Midbrain (tissue), 1 donor: ENCODE data around the gene SLC16A8.
"Not testable (repeated sequence)": the region's sequence is repeated elsewhere in the genome, so short reads cannot be mapped to it uniquely, and the experiment has no call there.

ENCODE experiments used
- DNase-seq: peaks from one replicate; lab custom pipeline; 2025; lab: John Stamatoyannopoulos, UW

Gene SLC16A8, protein sequence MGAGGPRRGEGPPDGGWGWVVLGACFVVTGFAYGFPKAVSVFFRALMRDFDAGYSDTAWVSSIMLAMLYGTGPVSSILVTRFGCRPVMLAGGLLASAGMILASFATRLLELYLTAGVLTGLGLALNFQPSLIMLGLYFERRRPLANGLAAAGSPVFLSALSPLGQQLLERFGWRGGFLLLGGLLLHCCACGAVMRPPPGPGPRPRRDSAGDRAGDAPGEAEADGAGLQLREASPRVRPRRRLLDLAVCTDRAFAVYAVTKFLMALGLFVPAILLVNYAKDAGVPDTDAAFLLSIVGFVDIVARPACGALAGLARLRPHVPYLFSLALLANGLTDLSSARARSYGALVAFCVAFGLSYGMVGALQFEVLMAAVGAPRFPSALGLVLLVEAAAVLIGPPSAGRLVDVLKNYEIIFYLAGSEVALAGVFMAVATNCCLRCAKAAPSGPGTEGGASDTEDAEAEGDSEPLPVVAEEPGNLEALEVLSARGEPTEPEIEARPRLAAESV

GRCh38 chr22:38083931-38084631, at the start of gene SLC16A8:
TSS of gene SLC16A8 (minus strand) at chr22:38084184. CDS start at chr22:38082873, 1,311 bp downstream.
- DNase-seq, result no peak

- no peak for DNase-seq
These were observed 49.3 kb upstream of the SLC16A8 start for GRCh38 chr22:38133331-38133730.

DNA sequence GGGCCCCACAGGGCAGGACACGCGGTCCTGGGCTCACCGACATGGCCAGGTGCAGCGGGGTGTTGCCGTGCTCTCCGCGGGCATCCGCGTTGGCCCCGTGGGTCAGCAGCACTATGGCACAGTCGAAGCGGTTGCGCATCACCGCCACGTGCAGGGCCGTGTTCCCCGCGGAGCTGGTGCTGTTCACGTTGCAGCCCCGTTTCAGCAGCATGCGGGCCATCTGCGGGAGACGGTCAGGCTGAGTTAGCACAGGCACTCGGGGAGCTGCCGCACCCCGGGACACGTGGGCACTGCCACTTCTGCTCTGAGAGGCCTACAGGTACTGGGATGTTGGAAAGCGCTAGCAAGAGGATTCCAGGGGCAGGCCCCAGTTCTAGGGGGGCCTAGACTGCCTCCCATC, 48.8 kb upstream of the SLC16A8 start:
- no peak for DNase-seq

GRCh38 chr22:38132136-38132535, 48.2 kb upstream of the SLC16A8 start:
- DNase-seq, result no peak

DNA sequence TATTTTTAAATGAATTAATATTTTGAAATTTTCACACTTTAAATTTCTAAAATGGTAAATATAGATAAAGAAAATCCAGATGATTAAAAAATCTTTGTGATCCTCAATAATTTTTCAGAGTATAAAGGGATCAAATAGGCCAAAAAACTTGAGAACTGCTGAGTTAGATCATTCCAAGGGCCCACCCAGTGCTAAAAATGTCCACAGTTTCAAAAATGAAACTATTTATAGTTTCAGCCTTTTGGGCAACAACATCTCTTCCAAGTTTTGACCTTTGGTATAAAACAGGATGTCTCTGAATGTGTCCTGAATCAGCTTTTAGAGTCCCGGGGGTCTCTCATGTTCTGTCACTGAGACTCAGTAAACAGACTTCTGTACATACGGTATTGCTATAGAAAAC, 47.4 kb upstream of the SLC16A8 start:
- DNase-seq, result no peak

- DNase-seq, result no peak
These were observed 45.9 kb upstream of the SLC16A8 start for GRCh38 chr22:38129856-38130255.

- DNase-seq, result no peak
These were observed 45.0 kb upstream of the SLC16A8 start for GRCh38 chr22:38129021-38129420.

GRCh38 chr22:38127869-38128268, 43.9 kb upstream of the SLC16A8 start:
- no peak for DNase-seq

DNA sequence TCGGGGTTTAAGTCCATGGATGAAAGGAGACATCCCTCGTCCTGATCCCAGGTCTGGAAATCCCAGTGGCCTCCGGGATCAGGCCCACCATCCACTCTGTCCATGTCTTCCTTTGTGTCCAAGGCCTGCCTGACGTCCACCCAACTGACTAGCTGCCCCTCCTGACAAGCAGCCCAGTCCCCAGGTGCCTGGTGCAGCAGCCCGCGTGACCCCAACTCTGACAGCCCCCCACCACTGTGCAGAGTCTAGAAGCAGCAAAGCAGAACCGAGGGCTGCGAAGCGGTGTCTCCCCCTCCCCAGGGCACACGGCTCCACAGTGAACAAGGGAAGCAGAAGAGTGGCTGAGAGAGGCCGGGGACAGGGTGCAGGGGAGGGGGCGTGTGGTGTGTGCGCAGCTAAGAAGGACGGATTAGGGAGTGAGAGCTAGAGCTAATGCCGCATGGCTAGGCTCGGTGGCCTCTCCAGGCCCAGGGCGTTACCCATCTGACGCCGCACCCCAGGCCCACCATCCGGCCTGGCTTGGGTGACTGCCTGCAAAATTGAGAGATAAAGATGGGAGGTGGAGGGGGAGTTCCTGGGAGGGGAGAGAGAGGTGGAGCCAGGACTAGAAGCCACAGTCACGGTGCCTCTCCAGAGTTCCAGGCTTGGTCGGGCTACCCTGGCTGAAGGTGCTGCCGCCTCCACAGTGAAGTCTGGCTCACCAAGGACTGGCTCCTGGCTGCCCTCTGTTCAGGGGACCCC, 43.1 kb upstream of the SLC16A8 start:
- DNase-seq, result no peak

- no peak for DNase-seq
These were observed 41.8 kb upstream of the SLC16A8 start for GRCh38 chr22:38125751-38126201.

DNA sequence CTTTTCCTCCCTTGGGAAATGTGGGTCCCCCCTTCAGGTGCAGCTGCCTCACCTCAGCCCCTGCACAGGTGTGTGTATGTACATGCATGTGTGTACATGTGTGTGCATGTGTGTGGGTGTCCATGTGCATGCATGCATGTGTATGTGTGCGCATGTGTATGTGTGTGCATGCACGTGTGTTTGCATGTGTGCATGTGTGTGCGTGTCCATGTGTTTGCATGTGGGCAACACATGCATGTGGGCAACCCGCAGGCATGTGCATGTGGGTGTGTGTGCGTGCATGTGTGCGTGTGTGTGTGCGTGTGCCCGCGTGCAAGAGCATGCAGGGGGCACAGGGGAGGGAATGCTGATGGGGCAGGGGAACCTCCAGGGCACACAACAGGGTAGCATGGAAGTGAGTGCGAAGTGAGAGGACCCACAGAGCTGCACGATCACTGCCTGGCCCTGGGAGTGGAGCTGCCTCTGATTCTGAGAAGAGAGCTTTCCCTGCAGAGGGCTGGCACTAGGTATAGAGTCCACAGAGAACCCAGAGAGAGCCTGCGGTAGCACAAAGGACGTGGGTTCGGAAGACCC, 41.1 kb upstream of the SLC16A8 start:
- no peak for DNase-seq

DNA sequence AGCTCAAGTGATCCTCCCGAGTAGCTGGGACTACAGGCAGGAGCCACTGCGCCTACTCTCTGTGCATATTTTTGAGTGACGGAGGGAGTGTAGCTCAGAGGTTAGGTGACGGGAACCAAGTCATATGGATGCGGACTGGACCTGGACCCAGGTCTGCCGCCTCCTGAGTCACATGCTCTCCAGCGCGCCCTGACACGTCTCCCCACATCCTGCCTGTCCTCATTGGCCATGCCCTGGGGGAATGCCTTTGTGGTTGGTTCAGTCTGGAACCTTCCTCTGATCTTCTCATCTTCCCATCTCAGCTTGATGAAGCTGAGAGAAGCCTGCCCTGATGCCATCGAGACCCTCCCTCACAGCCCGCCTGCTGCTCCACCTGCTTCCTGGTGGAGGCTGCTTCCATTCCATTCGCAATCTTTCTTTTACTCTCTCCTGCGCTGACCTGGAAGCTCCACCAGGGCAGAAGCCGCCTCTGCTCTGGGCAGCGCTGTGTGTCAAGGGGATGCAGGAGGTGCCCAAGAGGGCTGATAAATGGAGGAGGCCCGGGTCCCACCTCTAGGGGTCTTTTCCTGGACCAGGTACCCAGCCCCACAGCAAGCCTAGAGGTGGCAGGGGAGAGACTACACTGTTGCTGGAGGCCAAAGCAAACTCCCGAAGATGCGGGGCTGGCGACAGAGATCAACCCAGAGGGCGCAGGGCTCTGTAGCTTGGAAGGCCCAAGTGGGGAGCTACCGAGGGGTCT, 40.4 kb upstream of the SLC16A8 start:
- no peak for DNase-seq

GRCh38 chr22:38122616-38123015, 38.6 kb upstream of the SLC16A8 start:
- no peak for DNase-seq

- no peak for DNase-seq
These were observed 36.6 kb upstream of the SLC16A8 start for GRCh38 chr22:38120359-38121110.

DNA sequence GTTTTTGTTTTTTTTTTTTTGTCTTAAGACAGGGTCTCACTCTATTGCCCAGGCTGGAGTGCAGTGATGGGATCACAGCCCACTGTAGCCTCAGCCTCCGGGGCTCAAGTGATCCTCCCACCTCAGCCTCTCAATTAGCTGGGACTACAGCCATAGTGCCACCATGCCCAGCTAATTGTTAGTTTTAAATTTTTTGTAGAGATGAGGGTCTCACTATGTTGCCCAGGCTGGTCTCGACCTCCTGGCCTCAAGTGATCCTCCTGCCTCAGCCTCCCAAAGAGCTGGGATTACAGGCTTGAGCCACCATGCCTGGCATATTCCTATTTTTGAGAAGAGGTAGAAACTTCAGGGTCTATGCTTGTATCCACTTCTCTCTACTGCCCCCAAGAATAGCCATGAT, 34.8 kb upstream of the SLC16A8 start:
- DNase-seq, result not testable (repeated sequence)

- no peak for DNase-seq
These were observed 34.2 kb upstream of the SLC16A8 start for GRCh38 chr22:38118182-38118581.

DNA sequence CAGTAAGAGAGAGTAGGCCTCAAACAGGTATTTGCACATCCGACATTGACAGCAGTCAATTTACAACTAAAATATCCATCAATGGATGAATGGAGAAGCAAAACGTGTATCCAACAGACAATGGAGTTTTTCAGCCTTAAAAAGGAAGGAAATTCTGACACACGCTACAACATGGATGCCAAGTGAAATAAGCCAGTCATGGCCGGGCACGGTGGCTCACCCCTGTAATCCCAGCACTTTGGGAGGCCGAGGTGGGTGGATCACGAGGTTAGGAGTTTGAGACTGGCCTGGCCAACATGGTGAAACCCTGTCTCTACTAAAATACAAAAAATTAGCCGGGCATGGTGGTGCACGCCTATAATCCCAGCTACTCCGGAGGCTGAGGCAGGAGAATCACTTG, 33.6 kb upstream of the SLC16A8 start:
- DNase-seq, result not testable (repeated sequence)

DNA sequence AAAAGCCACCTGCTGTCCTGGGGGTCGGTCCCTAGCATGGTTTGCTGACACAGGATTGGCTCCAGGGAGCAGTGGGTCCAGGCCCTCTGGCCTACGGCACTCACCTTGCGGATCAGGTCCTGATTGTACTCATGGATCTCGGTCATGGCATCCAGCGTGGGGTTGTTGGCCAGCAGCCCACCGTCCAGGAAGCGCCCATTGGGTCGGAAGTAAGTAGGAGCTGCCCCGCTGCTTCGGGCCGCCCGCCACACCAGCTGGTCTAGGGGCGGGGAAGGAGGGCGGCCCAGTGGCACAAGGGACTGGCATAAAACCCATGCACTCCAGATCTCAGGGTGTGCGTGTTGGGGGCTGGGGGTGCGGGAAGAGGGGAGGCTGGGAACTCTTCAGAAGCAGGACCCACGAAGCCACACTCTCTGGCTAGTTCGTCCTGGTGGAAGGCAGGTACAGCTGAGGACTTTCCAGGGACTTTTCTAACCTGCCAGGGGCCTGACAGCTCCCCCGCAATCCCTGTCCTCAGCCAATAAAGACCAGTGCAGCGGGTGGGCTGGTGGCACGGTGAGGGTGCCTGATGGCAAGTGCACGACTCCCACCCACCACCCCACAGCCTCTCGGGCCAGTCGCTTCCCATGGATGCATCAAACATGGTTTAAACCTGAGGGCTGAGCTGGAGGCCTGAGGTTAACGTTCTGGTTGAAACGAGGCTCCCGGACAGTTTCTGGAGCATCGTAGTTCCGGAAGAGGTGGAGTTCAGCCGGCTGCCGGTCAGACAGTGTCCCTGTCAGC, 31.6 kb upstream of the SLC16A8 start:
- DNase-seq, result no peak

DNA sequence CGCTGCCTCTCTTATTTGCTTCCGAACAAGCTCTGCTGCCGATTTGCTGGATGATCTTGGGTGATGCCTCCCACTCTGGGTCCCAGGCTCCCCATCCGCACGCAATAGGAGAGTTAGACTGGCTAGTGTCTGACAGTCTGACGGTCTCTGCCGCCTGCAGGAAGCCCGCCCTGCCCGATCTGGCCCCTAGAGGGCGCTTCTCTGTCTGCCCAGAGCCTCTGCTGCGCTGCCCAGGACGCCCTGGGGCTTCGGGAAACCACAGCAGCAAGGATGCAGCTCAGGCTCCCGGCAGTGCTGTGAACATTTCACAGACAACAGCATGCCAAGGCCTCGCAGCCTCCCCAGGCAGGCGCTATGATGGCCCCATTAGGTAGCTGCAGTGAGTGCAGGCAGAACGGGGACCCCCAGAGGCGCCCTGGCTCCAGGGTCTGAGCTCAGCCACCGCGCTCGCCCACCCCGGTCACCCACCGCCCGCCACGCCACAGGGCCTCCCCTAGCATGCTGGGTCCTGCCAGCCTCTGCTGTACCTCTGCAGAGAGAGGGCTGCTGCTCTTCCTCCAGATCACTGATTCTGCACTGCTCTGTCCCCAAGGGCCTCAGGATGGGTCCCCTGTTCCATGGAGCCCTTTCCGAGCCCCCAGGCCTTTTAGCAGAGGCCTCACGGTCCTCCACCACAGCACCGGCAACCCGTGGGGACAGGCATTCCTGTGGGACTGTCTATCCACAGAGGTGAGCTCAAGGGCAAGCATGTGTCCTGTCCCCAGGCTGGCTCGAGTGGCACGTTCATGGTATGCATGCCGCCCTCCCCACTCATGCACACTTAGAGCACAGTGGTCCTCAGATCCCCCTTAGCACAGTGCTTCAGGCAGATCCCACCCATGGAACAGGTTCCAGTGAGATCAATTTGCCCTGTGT, 30.8 kb upstream of the SLC16A8 start:
- peak; percentile 86 for DNase-seq
